GM18868 (cell line): Measurements from ENCODE around the gene PLAAT3.
"Not testable (repeated sequence)": the region's sequence is repeated elsewhere in the genome, so short reads cannot be mapped to it uniquely, and the experiment has no call there.

Experiments used
- ATAC-seq: cut with Tn5 transposase; IDR thresholded peaks from one replicate; pipeline ENCODE4 v1.9.1; 2021; ENCODE audit warnings: mild to moderate bottlenecking, moderate library complexity; ENCODE audit not compliant: unreplicated experiment

The PLAAT3 gene

DNA sequence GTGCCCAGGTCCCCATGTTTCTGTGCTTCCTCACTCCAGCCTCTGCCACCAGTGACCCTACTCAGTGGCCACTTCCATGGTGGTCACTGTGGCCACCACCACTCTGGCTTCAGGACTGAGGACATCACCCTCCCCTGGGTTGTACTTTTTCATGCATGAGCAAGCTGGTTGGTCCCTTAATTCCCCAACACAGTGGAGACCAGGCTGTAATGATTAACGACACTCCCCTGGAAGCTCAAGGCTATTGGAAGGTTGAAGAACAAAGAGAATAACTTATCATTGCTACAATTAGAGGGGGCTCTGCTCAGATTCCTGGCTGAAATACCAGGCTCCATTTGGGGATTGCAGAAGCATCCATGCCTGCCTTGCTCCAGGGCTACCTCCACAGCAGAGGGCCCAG is 67.2 kb downstream of the PLAAT3 start:
- no peak for ATAC-seq

DNA sequence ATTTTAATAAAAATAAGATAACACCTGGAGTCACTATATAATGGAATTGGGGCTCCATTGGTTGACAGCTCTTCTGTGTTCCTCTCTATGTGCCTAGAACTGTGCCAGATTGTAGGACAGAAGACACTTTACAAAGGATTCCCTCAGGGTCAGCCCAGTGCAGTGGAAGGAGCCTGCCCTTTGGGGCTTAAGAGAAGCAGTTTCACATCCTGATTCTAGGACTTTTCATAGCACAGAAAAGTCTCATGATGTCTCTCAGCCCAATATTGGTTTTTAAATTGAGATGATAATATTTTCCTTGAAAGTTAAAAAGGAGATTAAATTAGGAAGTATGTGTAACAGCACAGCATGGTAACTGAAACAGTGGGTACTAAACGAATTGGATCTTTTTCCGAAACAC is 70.5 kb downstream of the PLAAT3 start:
- no peak for ATAC-seq

DNA sequence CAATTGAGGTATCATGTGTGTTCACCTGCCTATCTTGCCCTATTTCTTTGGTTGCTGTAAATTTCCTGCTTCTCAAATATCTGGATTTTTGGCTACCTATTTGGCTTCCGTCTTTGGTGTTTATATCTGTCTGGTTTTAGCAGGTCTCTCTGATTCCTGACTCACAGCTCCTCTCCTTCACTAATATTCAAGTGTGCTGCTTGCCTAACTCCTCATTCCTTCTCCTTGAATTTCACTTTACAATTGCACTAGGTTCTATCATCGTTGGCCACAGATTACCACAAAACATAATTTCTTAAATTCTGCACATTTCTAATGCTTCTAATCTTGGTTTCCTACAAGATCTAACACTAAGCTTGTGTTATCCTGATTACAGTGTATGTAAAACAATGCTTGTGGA is 71.7 kb downstream of the PLAAT3 start:
- not testable (repeated sequence) for ATAC-seq

DNA sequence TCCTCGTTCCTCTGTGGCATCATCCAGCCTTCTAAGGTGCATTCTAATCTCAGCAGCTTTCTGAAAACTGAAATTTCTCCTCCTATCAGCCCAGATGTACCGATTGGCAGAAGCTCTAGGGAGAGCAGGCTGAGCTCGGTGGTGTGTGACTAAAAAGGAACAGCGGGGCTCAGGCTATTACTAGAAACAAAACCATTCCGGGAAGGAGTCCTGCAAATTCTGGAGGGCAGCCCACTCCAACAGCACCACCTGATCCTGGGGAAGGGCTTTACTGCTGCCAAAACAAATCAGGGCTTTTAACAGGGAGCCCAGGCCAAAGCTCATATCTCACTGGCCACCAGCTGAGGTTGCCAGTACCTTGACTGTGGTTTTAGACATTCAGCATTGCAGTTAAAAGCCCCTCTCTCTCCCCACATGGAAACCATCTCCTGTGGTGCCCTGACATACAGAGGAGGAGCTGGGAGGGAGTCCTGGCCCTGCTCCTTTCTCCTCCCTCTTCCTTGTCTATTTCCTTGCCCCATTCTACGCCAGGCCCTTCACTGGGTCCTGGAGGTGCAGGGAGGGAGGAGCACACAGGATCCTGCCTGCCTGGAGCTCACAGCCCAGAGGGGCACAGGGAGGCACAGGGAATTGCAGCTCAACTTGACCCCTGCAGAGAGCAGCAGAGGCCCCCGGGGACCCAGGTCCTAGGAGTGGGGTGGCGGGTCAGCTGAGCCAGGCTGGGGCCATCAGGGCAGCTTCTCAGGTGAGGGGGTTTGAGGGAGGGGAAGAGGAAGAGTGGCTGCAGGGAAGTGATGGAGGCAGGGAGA is 76.7 kb downstream of the PLAAT3 start:
- no peak for ATAC-seq

DNA sequence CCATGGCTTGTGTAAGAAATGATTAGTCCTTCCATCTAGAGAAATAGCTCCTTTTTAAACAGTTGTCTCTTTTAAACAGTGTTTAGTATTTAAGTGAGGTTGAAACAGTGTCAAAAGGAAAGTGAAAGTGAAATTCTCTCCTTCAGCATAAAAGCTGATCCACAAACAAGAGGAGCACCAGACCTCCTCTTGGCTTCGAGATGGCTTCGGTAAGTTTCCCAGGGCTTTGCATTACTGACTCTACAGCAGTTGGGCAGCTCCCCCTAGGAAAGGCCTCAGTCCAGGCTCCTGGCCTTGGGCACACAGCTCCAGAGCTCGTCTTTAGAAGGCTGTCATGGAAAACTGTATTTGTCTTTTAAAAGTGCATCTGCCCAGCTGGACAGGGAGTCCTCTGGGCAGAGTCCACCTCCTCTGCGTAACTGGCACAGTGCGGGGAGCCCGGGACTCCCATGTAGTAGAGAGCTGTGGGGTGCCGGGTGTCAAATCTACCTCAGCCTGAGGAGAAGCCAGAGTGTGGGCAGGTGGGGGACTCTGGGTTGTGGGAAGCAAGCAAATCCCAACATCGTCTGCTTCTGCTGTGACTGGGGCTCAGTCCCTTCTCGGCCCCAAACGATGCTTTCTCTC is 77.5 kb downstream of the PLAAT3 start, which contains the start of gene PLAAT4:
Gene PLAAT4 (plus strand): TSS at position 140 of the 624 bp plus-strand sequence. CDS start 61 bp downstream, at position 201.
- no peak for ATAC-seq

DNA sequence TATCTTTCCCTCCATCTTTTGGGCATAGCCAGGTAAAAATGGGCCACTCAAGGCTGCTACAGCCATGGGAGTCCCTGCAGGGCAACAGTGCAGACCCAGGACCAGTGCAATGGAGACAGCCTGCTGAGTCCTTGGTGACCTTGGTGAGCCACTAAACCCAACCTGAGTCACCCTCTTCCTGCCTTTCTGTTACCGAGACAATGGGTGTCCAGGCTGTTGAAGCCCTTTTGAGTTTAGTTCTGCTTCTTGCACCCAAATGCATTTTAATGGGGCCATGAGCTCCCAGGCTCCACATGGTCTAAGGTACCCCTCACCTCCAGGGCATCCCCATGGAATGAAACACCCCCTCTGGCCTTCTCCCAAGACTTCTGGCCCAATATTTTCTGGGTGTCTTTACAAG is 78.5 kb downstream of the PLAAT3 start:
- ATAC-seq = no peak

DNA sequence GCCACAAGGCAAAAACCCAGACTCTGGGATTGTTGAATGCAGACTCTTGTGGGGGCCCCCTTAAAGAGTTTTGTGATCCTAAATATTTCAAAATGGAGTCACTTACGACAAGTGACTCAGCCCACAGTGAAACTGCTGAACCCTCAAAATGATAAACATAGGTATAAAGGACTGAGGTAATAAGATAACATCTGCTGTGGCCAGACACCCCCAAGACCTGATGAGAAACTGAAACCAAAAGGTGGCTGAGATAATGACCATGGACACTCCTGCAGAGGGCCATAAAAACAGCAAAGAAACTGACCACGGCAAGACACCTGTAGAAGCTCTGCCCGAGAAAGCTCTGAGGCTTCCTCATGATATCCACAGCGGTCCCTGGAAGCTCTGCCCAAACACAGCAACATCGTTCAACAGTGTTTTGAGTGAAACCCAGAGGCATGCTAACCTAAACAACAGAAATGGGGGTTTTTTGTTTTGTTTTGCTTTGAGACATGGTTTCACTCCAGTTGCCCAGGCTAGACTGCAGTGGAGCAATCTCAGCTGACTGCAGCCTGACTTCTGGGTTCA is 79.3 kb downstream of the PLAAT3 start:
- no peak for ATAC-seq

DNA sequence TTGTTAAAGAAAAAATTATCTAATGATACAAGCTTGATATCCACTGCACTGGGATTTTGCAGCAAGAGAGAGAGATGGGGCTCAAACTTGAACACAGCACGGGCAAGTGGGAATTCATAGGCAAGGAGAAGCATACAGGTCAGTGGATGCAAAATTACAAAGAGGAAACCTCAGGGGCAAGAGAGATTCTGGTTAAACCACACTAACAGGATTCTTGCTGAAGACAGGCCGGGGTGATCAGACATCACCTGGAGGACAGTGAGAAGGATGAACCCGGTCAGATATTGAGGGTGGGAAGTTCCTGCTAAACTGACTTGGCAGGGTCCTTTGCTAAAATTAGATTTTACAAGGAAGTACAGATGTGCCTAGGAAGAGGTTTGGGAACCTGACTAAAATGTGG is 80.2 kb downstream of the PLAAT3 start:
- ATAC-seq = no peak

DNA sequence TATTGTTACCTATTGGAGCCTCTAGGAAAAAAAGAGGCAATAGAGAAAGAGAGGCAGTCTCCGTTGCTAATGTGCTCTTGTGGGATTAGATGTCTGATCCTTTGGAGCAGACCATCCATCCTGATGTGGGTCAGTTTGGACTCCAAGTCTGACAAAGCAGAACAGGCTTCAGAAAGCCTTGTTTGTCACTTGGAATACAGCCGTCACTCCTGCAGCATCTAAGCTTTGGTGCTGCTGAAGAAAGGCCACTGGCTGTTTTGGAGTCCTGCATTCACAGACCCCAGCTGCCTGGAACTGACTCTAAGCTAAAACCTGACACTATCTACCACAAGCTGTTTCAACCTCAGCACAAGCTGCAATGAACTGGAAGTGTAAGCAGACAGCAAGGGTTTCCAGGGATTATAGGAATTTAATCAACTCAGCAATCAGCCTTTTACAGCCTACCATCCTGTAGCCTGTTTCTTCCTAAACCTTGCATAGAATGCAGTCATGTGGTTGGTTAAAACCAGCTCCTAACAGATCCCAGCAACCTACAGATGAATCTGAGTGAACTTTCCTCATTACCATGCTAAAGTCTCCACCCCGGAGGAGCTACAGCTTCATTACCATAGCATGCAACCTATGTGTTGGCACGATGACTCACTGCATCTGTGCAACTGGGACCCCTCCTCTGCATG is 81.3 kb downstream of the PLAAT3 start:
- no peak for ATAC-seq

DNA sequence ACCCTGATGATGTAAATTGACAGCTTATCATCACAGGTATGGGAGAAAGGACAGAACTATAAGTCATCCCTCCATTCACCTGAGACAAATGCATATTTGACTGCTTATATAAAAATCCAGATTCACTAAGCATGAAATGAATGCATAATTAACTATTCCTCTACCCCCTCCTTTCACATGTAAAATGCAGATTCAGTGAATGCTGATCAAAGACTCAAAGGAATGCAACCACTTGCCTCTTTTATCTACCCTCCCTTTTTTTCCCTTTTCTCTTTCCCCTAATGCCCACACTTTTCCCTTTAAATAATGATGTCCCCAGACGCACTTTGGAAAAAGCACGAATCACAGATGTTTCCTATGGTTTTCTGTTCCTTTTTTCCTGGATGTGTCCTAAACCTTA is 82.1 kb downstream of the PLAAT3 start:
- no peak for ATAC-seq

DNA sequence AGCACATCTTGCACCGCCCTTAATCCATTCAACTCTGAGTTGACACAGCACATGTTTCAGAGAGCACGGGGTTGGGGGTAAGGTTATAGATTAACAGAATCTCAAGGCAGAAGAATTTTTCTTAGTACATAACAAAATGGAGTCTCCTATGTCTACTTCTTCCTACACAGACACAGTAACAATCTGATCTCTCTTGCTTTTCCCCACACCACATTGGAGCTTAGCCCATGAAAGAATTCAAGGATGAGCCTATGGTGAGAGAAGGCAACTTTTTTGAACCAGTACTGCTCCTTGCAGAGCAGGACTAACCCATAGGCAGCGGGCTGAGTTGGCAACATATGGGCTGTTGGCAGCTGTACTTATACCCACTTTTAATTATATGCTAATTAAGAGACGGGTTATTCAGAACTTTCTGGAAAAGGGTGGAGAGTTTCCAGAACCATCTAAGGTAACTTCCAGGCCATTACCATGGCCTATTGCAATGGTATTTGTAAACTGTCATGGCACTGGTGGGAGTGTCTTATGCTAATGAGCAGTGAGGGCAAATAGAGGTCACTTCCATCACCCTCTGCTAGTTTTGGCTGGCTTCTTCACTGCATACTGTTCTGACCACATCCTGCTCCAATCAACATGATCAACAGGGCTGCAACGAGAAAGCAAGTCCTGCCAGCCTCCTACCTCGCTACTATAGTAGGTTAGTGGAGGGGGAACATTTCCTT is 83.0 kb downstream of the PLAAT3 start:
- peak; percentile 84 for ATAC-seq

DNA sequence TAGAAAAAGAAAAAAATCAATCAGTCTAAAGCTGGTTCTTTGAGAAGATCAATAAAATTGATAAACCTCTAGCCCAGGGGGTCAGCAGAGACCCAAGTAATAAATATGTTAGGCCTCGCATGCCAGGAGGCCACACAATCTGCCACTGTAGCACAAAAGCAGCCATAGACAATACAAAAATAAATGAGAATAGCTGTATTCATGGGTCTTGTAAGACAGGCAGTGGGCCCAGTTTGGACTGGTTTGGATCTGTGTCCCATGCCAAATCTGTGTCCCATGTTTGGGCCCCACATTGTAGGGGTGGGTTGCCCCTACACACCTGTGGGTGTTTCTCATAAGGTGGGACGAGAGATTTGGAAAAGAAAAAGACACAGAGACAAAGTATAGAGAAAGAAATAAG is 84.2 kb downstream of the PLAAT3 start:
- no peak for ATAC-seq

DNA sequence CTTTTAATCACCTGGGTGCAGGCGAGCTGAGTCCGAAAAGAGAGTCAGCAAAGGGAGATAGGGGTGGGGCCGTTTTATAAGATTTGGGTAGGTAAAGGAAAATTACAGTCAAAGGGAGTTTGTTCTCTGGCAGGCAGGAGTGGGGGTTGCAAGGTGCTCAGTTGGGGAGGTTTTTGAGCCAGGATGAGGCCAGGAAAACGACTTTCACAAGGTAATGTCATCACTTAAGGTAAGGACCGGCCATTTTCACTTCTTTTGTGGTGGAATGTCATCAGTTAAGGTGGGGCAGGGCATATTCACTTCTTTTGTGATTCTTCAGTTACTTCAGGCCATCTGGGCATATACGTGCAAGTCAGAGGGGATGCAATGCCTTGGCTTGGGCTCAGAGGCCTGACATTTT is 84.9 kb downstream of the PLAAT3 start:
- not testable (repeated sequence) for ATAC-seq

DNA sequence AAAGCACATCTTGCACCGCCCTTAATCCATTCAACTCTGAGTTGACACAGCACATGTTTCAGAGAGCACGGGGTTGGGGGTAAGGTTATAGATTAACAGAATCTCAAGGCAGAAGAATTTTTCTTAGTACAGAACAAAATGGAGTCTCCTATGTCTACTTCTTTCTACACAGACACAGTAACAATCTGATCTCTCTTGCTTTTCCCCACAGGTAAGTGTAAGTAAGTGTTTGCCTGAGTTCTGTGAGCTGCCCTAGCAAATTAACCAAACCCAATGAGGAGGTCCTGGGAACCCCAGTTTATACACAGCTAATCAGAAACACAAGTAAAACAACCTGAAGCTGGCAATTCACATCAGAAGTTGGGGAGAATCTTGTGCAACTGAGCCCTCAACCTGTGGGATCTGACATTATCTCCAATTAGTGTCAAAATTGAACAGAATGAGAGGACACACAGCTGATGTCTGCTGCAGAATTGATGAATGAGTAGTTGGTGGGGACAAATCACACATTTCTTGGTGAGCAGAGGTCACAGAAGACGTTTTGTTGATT is 85.4 kb downstream of the PLAAT3 start:
- ATAC-seq = not testable (repeated sequence)

DNA sequence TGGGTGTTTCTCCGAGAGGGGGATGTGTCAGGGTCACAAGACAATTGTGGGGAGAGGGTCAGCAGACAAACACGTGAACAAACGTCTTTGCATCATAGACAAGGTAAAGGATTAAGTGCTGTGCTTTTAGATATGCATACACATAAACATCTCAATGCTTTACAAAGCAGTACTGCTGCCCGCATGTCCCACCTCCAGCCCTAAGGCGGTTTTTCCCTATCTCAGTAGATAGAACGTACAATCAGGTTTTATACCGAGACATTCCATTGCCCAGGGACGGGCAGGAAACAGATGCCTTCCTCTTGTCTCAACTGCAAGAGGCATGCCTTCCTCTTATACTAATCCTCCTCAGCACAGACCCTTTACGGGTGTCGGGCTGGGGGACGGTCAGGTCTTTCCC is 86.1 kb downstream of the PLAAT3 start:
- not testable (repeated sequence) for ATAC-seq

DNA sequence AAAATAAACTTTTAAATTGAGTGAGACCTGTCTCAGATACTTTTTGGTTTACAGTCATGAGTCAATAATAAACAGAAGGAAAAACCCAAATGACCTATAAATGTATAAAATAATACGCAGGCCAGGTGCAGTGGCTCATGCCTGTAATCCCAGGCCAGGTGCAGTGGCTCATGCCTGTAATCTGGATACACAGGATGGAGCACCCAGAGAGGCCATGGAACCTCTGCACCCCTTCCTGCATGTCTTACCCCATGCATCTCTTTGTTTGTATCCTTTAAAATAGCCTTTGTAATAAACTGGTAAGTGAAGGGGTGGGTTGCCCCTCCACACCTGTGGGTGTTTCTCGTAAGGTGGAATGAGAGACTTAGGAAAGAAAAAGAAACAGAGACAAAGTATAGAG is 86.6 kb downstream of the PLAAT3 start:
- ATAC-seq = no peak
